WI38 (cell line): Measurements from ENCODE around the gene MYL10.

ENCODE experiments used
- H3K4me3 ChIP-seq: 2 replicates; pipeline ENCODE4 v1.5.1; 2011; ENCODE audit warnings: low read depth, mild to moderate bottlenecking, control low read depth, low read length
- TF ChIP-seq, protein P1 (sequence below): IDR thresholded peaks from 2 replicates; pipeline ENCODE4 v1.5.1; 2012; ENCODE audit warnings: low read depth, mild to moderate bottlenecking, control low read depth, low read length

Gene MYL10

DNA sequence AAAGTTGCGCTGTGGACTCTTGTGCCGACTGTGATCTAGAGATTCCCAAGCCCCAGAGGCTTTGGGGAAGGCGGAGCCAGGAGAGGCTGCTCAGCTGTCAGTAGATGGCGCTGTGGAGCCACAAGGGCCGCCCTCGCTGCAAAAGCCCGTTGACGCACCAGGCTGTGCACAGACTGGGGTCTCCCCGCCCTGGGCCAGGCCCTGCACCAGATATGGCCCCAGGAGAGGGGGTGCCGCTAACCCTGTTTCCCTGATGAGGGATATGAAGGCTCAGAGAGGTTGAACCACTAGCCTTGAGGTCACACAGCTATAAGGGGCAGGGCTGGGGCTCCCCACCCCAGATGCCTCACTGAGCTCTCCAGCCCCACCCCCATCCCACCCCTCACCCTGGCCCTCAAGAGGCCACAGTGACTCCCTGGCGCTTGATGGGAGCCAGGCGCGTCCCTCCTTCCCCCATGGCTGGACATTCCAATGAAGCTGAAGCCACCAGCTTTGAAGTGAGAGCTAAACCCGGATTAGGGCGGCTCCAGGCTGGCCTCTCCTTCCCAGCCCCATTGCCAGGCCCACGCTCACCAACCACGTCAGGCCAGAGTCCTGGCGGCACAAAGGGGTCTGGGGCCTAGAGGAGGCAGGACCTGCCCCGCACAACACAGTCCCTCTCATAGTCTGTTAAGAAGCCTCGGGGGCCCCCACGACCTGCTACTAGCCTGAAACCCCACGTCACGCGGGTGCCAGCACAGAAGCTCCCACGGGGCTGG is 26.4 kb downstream of the MYL10 start:
- H3K4me3 ChIP-seq: no peak overlapping the region
- TF ChIP-seq, protein P1, sequence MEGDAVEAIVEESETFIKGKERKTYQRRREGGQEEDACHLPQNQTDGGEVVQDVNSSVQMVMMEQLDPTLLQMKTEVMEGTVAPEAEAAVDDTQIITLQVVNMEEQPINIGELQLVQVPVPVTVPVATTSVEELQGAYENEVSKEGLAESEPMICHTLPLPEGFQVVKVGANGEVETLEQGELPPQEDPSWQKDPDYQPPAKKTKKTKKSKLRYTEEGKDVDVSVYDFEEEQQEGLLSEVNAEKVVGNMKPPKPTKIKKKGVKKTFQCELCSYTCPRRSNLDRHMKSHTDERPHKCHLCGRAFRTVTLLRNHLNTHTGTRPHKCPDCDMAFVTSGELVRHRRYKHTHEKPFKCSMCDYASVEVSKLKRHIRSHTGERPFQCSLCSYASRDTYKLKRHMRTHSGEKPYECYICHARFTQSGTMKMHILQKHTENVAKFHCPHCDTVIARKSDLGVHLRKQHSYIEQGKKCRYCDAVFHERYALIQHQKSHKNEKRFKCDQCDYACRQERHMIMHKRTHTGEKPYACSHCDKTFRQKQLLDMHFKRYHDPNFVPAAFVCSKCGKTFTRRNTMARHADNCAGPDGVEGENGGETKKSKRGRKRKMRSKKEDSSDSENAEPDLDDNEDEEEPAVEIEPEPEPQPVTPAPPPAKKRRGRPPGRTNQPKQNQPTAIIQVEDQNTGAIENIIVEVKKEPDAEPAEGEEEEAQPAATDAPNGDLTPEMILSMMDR: peak; percentile 91

GRCh38 chr7:101602082-101602481 is 27.0 kb downstream of the MYL10 start:
- TF ChIP-seq, protein P1: no peak
- H3K4me3 ChIP-seq: no peak overlapping the region

DNA sequence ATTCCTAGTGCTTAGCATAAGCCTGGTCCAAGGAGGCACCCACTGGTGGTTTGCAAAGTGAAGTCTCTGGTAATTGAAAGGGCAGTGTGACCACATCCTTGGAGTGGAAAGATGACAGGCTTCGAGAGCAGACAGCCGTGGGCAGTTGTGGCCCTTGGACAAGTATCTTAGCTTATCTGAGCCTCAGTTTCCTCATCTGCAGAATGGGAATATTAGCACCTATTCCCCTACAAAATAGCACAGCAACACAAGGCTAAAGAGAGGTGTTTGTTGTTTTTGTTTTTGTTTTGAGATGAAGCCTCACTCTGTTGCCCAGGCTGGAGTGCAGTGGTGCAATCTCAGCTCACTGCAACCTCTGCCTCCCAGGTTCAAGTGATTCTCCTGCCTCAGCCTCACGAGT is 29.3 kb downstream of the MYL10 start:
- H3K4me3 ChIP-seq: no peak overlapping the region
- TF ChIP-seq, protein P1: no peak

GRCh38 chr7:101598986-101599771 is 29.9 kb downstream of the MYL10 start:
- TF ChIP-seq, protein P1: no peak
- no peak overlapping the region for H3K4me3 ChIP-seq

GRCh38 chr7:101598422-101598985 is 30.6 kb downstream of the MYL10 start:
- H3K4me3 ChIP-seq: no peak overlapping the region
- TF ChIP-seq, protein P1: no peak

- H3K4me3 ChIP-seq: no peak overlapping the region
- TF ChIP-seq, protein P1: no peak
Measured at GRCh38 chr7:101597941-101598340, 31.2 kb downstream of the MYL10 start.

DNA sequence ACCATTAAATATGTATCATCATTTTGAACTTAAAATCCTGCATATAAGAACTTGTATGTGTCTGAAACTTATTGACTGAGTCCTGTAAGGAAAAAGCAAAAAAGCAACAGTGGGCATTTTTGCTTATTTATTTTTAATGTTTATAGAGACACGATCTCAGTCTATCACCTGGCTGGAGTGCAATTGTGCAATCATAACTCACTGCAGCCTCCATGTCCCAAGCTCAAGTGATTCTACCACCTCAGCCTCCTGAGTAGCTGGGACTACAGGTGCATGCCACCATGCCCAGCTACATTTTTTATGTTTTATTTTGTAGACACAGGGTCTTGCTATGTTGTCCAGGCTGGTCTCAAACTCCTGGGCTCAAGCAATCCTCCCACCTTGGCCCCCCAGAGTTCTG is 32.2 kb downstream of the MYL10 start:
- no peak overlapping the region for H3K4me3 ChIP-seq
- TF ChIP-seq, protein P1: no peak
